D721Med (cell line): Measurements from ENCODE around the gene LETM1.
A peak's percentile ranks its signal among the peaks of the same experiment; 100 is the strongest.

Experiments
- DNase-seq: peaks from one replicate; pipeline ENCODE4 v3.0.0; 2011; ENCODE audit warnings: low spot score; ENCODE audit not compliant: insufficient read length
- FAIRE-seq: peaks from 2 replicates; lab custom pipeline; 2011; peaks lifted over from hg19 to GRCh38; lab: Jason Lieb, UNC
- CTCF ChIP-seq: IDR thresholded peaks from 2 replicates; pipeline ENCODE4 v1.5.1; 2012; ENCODE audit warnings: mild to moderate bottlenecking, control low read depth; ENCODE audit not compliant: insufficient read depth; ENCODE audit errors: missing control alignments

Gene LETM1

GRCh38 chr4:1873291-1873690, 17.3 kb upstream of the LETM1 start:
- peak; percentile 16 for FAIRE-seq
- no peak for DNase-seq

GRCh38 chr4:1872870-1873269, 16.9 kb upstream of the LETM1 start:
- FAIRE-seq: no peak
- no peak for DNase-seq
- TF ChIP-seq CTCF: no peak

More at GRCh38 chr4:1873291-1873690, 17.3 kb upstream of the LETM1 start:
- TF ChIP-seq CTCF: no peak

- FAIRE-seq: no peak
- DNase-seq: no peak
- TF ChIP-seq CTCF: no peak
These were observed 15.6 kb upstream of the LETM1 start for GRCh38 chr4:1871471-1872021.

GRCh38 chr4:1870578-1871443, 14.9 kb upstream of the LETM1 start, which contains the start of gene NSD2:
TSS of gene NSD2 (plus strand) at chr4:1871393. CDS start at chr4:1900655, 29,262 bp downstream.
- FAIRE-seq (no peak), DNase-seq (peak; percentile 77)
- TF ChIP-seq CTCF: no peak

GRCh38 chr4:1870328-1870577, 14.3 kb upstream of the LETM1 start:
- FAIRE-seq: no peak
- DNase-seq: no peak
- TF ChIP-seq CTCF: no peak

GRCh38 chr4:1869530-1870327, 13.8 kb upstream of the LETM1 start:
- TF ChIP-seq CTCF: no peak
- FAIRE-seq (no peak), DNase-seq (no peak)
